ENCODE data around the gene GGA1. TPM values are rescaled to one million over a fixed set of nuclear protein-coding genes. Genes with fewer than 3 reads are reported as not detected.

The GGA1 gene
- total and polyA plus RNA-seq, 9 of the 15 experiments (the other 6 are each of a cell fraction or from before 2014, with no cell fraction given) = 1.5 to 69.5 (median 31.6) TPM

DNA sequence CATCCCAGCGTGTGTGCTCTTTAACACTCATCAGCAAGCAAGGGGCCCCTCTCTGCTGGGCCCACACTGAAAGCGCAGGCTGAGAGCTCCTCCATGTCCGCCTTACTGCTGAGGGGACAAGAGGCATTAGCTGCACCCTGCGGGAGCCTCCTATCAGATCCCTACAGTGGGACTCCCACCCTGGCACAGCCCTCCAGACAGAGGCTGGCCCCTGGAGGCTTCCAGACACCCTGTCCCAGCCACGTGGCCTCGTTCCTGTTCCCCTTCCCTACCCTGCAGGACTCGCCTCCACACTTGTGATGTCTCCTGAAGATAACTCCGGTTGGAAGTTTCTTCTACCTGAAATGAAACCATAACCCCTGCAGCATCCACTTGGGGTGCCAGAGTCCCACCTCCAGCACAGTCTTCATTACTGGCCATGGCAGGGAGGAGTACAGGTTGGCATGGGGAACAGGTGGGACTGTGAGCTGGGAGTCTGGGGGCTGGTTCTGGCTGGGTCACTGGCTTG is 25.8 kb downstream of the GGA1 start:
- ATAC-seq (peak; percentile 23), FAIRE-seq (no peak), DNase-seq (ENCODE audit: extremely low read depth in 1 of 4, low spot score in 3 of 4) (peak in 3 of 4 experiments; percentile 33 to 57 (median 35))
- H3K36me3 ChIP-seq (ENCODE audit: control insufficient read depth, insufficient read depth, low read length) = peaks cover 23% of the 10 kb centered on the region; the same call in 2 of the 3 replicates
- peaks cover 40 to 82% of the 10 kb centered on the region in 2 experiments for H3K4me1 ChIP-seq (replicated peaks in 1 of 2; ENCODE audit: control insufficient read depth in 2 of 2, insufficient read depth in 2 of 2, low read length in 2 of 2)
- no peak overlapping the region for H3K4me3 ChIP-seq
- peak overlapping the region; percentile 50 to 82 for H3K9ac ChIP-seq (ENCODE audit: insufficient read depth in 1 of 2, low read depth in 2 of 2, low read length in 2 of 2)
- H4K20me1 ChIP-seq (replicated peaks; ENCODE audit: control insufficient read depth, insufficient read depth, low read length) = no peaks in the 10 kb centered on the region
- intact Hi-C loops (cut with micrococcal nuclease) = no loop called here
- WGBS (ENCODE audit: insufficient coverage, low coverage, missing lambda C conversion rate) = 16% methylated on average over 7 of the region's 8 CpGs
- POLR2A ChIA-PET = interaction anchor here (0.7 to 1.1 kb wide), 4 partner anchors 8 to 97 kb away, joined by 3 to 6 read pairs (median 4); no protein-coding TSS in a partner anchor
- peak overlapping the region; percentile 74 for H3K4me2 ChIP-seq (ENCODE audit: insufficient read depth, low read length)
- no peaks in the 10 kb centered on the region for H3K9me3 ChIP-seq (replicated peaks; ENCODE audit: control insufficient read depth, insufficient read depth, low read depth, low read length)
- H3K27ac ChIP-seq (ENCODE audit: extremely low read depth, low read depth, low read length) = peak overlapping the region; percentile 77
- CTCF ChIA-PET (ENCODE audit: low intra/inter-chr PET ratio) = no interaction called here
- BruUV-seq (replicated peaks) = no TSS peak
- no peaks in the 10 kb centered on the region for H3K27me3 ChIP-seq (ENCODE audit: control insufficient read depth in 2 of 2, insufficient read depth in 2 of 2, low read length in 2 of 2)
- H3K79me2 ChIP-seq (ENCODE audit: control insufficient read depth, insufficient read depth, low read length) = no peaks in the 10 kb centered on the region
- H3K9me1 ChIP-seq (ENCODE audit: control insufficient read depth, insufficient read depth, low read length) = no peaks in the 10 kb centered on the region
- H2AFZ ChIP-seq (ENCODE audit: low read depth, low read length) = peak overlapping the region; percentile 76; the same call in 1 of the 2 replicates
- in situ Hi-C loops (cut with MboI) = no loop called here
- TF ChIP-seq HEY1 (CRISPR knock-in tag; IDR thresholded peaks at IDR 0.05; ENCODE audit: borderline replicate concordance) = no peak
- TF ChIP-seq, protein P1, sequence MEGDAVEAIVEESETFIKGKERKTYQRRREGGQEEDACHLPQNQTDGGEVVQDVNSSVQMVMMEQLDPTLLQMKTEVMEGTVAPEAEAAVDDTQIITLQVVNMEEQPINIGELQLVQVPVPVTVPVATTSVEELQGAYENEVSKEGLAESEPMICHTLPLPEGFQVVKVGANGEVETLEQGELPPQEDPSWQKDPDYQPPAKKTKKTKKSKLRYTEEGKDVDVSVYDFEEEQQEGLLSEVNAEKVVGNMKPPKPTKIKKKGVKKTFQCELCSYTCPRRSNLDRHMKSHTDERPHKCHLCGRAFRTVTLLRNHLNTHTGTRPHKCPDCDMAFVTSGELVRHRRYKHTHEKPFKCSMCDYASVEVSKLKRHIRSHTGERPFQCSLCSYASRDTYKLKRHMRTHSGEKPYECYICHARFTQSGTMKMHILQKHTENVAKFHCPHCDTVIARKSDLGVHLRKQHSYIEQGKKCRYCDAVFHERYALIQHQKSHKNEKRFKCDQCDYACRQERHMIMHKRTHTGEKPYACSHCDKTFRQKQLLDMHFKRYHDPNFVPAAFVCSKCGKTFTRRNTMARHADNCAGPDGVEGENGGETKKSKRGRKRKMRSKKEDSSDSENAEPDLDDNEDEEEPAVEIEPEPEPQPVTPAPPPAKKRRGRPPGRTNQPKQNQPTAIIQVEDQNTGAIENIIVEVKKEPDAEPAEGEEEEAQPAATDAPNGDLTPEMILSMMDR (IDR thresholded peaks at IDR 0.05 in 2 of 3, conservative IDR thresholded peaks at IDR 0.05 in 1 of 3; ENCODE audit: insufficient read depth in 2 of 3, low read depth in 1 of 3, low read length in 3 of 3) = peak in 2 of 3 experiments; percentile 30 to 43; a peak in 4 of 6 replicates
- peak in 1 of 2 experiments; percentile 18; a peak in 1 of 4 replicates for TF ChIP-seq RAD21 (CRISPR knock-in tag; conservative IDR thresholded peaks at IDR 0.05 in 1 of 2, IDR thresholded peaks at IDR 0.05 in 1 of 2)
- peak; percentile 81 for TF ChIP-seq MYC (IDR thresholded peaks at IDR 0.05; ENCODE audit: low read depth, low read length)
- TF ChIP-seq MYC (CRISPR knock-in tag; IDR thresholded peaks at IDR 0.05; ENCODE audit: borderline replicate concordance, low read depth) = peak; percentile 46; the same call in 1 of the 2 replicates
- TF ChIP-seq ZNF76 (CRISPR knock-in tag; IDR thresholded peaks at IDR 0.05; ENCODE audit: borderline replicate concordance) = no peak
- TF ChIP-seq NFRKB (IDR thresholded peaks at IDR 0.05; ENCODE audit: low read depth) = no peak
- 0 out of 2 replicates have a peak, but pooled peaks have one; percentile 9 for TF ChIP-seq EP400 (IDR thresholded peaks at IDR 0.05)
- TF ChIP-seq ZNF239 (CRISPR knock-in tag; IDR thresholded peaks at IDR 0.05) = no peak
- TF ChIP-seq ZNF398 (CRISPR knock-in tag; IDR thresholded peaks at IDR 0.05) = no peak
- TF ChIP-seq, protein P2, sequence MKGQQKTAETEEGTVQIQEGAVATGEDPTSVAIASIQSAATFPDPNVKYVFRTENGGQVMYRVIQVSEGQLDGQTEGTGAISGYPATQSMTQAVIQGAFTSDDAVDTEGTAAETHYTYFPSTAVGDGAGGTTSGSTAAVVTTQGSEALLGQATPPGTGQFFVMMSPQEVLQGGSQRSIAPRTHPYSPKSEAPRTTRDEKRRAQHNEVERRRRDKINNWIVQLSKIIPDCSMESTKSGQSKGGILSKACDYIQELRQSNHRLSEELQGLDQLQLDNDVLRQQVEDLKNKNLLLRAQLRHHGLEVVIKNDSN (CRISPR knock-in tag; IDR thresholded peaks at IDR 0.05) = no peak
- TF ChIP-seq RCOR1 (IDR thresholded peaks at IDR 0.05; ENCODE audit: borderline replicate concordance in 1 of 2, low read depth in 2 of 2, low read length in 2 of 2) = 0 out of 4 replicates have a peak, but pooled peaks of 1 of the 2 experiments have one; percentile 36
- TF ChIP-seq CLOCK (CRISPR knock-in tag; IDR thresholded peaks at IDR 0.05; ENCODE audit: borderline replicate concordance) = no peak

Measured in K562 (cell line).